HG03045 (cell line): Measurements from ENCODE around the gene DOCK4.

Experiments used
- ATAC-seq: cut with Tn5 transposase; IDR thresholded peaks from one replicate; pipeline ENCODE4 v1.9.1; 2021; ENCODE audit warnings: mild to moderate bottlenecking, moderate library complexity; ENCODE audit not compliant: unreplicated experiment

The DOCK4 gene

DNA sequence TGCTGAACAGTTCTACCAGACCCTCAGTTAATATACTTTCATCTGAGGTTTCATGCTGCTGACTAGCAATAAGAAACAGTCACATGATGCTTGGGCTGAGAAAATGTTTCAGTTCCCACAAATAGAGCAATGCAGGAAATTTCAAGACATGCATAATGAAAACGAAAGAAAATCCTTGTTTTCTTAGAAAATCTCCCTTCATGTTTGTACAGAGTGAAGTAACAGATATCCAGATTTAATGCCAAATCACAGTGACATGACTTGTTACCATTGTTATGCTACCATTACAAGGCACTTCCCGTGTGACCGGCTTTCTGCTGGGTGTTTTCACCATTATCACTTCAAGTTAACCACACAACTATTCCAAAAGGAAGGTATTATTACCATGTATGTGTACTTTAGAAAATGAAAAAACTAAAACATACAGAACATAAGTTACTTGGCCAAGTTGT lies 121.7 kb downstream of the DOCK4 start:
- ATAC-seq: peak; percentile 59

DNA sequence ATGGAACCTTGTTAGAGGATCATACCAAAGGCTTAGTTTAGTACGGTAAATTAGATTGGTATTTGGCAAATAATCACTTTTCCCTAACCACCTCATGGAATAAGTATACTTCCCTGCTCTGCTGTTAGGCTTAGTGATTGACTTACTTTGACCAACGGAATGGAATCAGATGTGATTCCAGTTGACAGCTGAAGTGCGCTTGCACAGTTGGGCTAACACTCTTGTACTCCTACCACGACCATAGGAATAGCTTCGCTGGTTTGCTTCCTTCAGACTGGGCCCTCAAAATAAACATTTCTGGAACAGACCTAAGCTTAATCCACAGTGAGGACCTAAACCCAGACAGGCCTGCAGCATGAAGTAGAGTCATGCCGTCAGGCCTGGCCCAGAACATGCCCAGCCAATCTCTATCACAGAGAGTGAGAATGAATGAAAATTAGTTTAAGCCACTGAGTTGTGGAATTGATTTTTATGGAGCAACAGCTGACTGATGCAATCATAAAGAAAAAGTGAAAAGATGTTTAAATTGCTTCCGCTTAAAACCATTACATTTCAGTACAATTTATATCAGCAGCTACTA lies 122.3 kb downstream of the DOCK4 start:
- ATAC-seq: no peak

DNA sequence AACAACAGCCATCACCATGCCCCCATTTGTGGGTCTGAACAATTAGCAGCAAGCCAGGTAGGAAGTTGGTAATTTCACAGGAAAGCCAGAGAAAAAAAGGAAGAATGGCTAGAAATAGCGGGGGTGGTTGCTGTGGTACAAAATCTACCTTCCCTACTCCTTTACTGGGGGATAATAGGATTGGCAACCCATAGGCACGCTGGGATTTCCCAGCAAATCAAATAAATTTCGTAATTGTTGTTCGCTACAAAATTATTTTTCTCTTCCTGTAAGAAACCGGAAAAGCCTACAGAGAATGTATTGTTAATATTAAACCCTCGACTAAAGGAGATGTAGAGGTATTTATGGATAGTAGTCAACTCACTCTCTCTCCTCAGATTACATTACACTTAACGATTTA lies 123.9 kb downstream of the DOCK4 start:
- ATAC-seq: no peak

DNA sequence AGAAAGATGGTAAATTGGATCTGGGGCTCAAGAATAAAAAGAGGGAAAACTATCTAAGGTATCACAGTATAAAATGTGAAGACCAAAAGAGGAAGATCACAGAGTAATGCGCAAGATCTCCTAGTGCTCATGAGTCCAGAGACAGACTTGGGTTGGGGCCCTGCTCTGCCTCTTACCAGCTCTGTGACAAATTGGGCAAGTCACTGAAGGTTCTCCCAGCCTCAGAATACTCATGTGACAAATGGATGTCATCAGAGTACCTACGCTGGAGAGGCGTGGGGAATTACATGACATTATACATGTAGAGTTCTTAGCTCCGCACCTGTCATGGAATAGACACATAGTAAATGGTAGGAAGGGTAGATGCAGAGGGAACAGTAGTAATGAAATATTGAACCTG lies 124.4 kb downstream of the DOCK4 start:
- ATAC-seq: no peak

DNA sequence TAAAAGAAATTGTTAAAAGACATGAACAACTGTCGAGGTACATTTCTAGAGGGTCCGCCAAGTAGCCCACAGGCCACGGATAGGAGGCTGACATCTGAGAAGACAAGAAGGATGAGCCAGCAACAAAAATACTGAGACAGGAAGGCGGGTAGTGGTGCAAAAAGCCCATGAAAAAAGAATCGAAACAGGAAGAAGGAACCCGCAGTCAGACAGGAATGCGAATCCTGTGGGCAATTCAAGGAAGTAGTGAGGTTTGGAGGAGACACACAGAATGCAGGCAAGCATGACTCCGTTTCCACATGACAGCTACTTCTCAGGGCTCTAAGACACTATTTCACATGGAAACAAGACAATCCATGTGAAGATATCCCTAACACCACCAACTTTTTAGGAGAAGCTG lies 125.2 kb downstream of the DOCK4 start:
- no peak for ATAC-seq

DNA sequence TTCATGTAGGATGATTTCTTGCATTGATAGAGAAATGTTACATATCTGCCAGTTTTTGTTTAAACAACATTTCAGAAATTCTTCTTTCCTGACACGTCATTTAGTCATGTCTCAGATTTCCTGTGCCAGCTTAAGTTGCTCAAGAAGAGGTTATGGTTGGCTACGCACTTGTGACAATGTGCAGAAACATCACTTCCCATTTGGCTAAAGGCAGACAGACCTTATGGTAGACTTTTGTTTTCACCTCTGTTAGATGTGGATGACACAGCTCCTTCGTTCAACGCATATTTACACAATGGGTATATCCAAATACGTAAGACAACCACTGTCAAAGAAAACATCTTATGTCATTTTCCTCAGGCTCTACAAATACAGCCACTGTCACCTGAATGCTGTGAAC lies 125.8 kb downstream of the DOCK4 start:
- peak; percentile 76 for ATAC-seq

DNA sequence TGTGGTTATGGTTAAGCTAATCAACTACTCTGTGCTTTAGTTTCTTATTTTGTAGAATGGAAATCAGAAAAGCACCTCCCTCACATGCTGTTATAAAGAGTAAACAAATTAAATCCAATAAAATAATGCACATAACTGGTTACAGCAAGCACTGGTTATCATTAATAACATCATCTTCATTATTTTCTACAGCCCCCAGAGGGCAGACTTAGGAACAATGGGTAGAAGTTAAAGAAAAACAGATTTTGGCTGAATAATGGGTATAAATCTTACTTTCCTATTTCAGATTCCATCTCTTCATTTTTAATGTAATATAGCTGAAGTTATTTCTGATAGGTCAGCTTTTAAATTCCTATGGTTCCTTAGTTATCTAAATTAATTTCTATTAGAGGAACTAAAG lies 126.5 kb downstream of the DOCK4 start:
- no peak for ATAC-seq

DNA sequence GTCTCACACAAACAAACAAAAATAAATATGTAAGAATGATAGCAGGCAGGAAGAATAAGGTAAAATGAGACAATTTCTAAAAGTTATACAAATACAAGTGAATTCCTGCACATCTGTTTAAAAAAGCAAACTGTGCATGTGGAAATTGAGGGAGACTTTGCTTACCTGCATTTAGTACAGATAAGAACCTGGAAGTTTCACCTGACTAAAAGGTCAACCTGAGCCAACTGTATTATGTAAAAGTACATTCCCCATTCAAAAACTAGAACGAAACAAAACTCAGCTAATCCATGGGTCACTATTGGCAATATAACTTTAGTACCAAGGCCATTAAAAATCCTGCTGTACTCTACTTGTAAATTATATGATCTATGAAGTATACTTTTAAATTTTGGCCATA lies 127.1 kb downstream of the DOCK4 start:
- no peak for ATAC-seq

DNA sequence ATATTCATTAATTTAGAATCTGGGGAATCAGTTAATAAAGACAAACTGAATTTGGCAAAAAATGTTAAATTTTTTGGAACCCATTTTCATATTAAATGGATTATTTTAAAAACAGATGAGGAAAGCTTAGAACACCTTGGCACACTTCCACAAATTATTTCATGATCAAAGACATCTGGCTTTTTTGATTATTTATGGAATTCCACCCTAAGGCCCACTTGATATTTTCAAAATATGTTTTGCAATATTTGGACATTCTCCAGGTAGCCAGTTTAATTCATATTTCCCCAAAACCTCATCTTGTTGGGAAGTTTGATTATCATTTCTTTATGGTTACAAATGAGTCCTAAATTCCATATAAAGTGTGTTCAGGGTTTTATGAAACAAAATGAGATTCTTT lies 129.9 kb downstream of the DOCK4 start:
- no peak for ATAC-seq

DNA sequence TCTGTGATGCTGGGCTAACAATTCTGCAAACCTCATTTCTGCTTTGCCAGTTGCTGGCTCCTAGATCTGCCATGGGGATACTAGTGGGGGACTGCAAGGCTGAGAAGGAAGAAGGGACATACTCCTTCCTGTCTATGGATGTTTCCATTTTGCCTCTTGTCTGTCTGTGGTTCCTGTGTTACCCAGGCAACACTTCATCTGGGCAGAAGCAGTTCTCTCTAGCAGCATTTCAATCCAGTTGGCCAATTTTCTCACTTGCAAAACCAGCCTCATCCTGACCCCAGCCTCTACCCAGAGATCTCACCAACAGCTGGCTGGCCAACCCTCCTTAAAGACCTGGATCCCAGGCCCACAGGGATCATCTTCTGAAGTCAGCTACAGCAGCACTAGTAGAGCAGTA lies 131.7 kb downstream of the DOCK4 start:
- ATAC-seq: no peak

DNA sequence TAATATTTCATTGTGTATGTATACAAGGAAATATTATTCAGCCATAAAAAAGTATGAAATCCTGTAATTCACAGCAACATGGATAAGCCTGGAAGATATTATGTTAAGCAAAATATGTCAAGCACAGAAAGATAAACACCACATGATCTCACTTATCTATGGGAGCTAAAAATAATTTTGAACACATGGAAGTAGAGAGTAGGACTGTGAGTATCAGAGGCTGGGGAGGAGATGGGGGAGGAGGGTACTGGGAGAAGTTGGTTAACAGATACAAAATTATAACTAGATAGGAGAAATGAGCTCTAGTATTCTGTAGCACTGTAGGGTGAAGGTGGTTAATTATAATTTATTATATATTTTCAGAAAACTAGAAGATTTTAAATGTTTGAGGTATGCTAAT lies 132.7 kb downstream of the DOCK4 start:
- ATAC-seq: no peak

DNA sequence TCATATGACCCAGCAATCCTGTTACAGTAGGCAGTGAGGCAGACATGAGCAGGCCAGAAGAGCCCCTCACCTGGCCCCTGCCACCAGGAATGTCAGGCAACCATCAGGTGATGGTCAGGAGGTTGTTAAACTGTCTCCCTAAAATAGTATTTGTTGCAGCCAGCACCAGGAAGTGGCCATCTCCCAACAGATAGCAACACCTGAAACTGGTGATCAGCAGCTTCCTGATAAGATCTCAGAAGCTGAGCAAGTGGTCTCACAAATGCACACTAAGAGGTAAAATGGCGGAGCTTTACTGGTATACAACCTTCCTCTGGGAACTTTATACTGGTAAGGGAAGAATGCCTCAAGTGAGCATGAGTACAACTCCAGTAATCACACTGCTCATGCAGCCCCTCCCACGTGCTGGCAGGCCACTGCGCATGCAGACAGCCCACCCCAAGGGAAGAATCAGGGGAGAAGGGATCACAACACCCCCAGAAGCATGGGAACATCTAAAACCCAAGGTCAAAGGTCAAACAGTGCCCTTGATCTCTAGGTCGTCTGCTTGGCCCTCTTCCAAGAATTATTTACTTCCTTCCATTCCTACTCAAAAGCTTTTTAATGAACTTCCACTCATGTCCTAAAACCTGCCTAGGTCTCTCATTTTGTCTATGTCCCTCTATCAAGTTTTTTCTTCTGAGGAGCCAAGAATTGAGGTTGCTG lies 133.5 kb downstream of the DOCK4 start:
- ATAC-seq: no peak

DNA sequence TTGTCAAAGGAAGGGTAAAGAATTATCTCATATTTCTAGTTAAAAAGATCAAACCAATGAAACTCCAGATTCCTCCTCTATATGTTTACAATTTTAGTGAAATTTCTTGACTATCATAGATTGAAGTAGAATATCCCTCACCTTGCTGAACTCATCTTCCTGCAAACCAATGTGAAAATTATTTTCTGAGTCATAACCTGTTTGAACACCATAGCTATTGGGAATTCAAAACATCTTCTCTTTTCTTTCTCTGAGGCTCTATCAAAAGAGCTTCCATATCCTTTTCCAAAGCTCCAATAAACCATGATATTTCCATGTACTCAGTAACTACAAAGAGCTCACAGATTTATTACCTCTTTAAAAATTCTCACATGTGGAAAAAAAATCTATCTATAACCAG lies 134.3 kb downstream of the DOCK4 start:
- no peak for ATAC-seq

DNA sequence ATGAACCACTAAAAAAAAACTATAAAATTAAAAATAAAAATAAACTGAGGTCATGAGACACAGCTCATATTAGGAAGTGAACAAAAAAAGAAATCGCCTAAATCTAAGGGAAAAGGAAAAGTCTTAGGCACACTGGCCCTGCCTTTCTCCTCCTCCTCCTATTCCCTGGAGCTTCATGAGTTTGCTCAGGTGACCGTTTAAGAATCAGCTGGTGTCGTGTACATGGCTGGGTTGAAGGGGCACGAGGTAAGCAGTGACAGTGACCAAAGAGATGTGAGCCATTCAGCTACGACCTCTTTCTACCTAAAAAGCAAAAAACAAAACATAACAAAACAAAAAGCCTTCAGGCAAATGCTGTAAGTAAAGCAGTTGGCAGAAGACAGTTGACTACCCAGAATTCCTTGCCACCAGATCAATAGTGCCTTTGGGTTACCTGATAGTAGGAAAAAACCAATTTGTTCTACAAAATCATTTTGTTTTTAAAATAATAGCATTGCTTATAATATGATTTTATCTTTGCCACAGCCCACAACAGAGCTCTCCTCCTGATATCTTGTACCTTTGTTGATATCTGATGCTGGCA lies 135.4 kb downstream of the DOCK4 start:
- ATAC-seq: no peak

DNA sequence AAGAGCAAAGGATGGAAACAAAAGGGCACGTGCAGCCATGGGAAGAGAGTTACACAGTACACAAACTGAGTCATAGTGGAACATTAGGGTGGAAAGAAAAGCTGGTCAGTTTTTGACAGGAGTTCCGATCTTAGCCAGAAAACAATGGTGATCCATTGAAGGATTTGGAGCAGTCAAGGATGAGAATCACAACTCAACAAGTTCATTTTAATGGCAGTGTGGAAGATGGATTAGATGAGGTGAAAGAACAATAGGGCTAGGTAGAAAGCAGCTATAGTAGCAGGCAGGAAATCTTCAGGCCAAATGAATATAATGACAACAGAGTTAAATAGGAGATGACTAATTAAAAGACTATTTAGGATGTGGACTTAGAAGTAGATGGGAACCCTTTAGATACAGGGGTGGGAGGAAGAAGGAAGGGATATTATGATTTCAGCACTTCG lies 136.3 kb downstream of the DOCK4 start:
- ATAC-seq: no peak

DNA sequence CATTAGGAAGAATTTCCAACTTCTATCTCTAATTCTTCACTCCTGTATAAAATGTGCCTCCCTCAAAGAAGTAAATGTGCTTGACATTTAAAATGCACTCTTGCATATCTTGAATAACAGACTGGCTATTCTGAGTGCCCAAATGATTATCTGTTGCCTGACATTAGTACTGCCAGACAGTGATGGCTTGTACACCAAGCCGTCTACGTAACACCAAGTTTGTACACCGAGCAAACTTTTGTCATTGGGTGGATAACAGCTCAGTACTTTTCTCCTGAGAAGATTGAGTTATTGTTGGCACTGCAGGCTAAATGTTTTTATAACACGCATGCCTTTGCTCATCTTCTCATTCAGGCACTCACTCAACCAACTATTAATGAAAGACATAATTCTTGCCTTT lies 137.2 kb downstream of the DOCK4 start:
- ATAC-seq: no peak

DNA sequence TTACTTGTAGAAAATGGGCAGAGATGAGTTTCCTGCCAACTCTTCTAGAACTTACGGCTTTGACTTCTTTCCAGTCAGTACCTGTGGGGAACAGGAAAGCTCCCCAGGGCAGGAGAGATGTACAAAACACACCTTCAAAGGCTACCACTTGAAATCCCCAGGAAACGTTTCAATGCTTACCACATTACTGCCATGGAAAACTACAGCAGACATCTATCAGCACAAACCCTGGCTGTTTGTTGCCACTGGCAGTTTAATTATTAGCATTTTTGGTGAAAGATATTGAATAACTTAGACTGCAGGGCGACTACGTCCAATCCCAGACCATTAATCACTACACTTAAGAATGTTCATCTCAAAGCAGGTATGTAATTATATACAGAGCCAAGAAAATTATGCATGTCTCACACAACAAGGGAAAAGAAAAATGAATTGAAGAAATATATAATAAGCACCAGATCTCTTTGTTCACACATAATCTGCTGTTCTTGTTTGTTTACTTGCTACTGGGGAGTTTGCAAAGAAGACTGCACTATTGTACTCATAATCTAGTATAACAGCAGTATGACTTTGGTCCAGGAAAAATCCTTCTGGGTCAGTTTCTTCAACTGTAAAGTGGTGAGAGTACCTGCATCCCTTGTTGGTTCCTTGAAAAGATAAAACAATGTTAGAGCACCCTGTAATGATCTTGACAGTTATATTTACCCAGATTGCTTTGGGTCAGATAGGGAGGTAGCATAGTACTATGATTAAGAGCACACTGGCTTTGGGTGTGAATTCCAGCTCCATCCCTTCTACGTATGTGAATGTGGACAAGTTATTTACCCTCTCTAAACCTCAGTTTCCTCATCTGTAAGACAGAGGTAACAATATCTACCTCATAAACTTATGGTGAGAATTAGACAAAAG lies 138.3 kb downstream of the DOCK4 start:
- ATAC-seq: no peak

DNA sequence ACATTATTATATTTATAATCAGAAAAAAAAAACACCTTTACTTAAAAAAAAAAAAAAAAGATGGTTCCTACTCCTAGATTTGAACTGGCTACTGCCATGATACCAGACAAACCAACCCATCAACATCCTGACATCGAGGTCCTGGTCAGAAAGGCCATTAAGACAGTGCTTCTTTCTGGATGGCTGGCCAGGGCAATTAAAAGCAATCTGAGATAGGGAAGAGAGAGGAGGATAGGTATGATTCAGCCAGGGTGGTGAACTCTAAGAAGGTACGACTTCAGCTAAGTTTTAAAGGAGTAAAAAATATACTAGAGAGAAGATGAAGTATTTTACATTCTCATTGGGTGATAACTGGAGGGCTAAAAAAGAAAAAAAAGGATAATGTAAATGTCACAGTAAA lies 139.0 kb downstream of the DOCK4 start:
- ATAC-seq: no peak

DNA sequence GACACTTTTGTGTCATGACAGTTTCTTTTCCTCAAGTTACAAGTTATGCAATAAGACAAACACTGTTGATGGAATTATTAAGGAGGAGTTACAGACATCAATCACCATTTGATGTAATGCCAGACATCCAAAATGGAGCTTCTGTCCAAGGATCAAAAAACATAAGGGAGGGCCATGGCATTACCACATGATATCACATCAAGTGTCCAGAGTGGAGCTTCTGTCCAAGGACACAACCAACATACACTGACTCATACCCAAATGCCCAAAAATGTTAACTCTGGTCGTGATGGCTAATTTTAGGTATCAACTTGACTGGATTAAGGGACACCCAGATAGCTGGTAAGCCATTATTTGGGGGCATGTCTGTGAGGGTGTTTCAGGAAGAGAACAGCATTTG lies 140.4 kb downstream of the DOCK4 start:
- ATAC-seq: no peak

DNA sequence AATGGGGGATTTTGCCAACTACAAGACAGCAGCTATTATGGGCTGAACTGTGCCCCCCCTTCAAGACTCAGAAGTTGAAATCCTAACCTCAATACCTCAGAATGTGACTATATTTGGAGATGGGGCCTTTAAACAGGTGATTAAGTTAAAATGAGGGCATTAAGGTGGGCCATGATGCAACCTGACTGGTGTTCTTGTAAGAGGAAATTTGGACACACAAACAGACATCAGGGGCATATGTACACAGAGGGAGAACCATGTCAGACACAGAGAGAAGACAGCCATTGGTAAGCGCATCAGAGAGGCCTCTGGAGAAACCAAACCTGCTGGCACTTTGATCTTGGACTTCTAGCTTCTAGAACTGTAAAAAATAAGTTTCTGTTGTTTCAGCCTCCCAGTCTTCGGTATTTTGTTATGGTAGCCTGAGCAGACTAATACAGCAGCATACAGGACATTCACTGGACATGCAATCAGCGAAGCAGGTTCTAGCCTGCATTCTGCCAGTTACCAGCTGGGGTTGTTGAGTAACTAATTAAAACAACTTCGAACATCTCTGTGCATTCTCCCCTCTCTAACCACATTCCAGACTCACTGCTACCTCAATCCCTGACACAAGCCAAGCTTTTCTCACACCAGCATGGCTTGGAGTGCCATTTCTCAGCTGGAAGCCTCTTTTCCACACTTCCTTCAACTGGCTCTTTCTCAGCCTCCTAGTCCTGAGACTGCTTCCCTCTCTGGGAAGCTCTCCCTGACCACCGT lies 141.4 kb downstream of the DOCK4 start:
- no peak for ATAC-seq

DNA sequence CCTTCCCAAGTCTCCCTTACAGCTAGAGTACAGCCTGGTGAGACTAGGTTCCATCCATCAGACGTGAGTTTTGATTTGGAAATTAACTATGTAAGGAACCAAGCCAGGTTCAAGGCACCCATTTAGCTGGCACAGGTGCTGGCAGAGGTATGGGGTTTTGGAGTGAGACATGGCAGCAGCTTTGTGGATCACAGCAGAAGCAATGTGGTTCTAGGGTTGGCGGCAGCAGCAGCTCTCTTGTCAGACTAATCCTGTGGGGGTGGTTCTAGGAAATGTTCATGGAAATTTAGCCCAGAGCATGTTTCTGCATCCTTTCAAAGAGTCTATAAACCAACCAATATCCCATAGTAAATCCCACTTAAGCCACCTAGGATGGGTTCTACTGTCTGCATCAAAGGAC lies 142.2 kb downstream of the DOCK4 start:
- ATAC-seq: no peak
